ENCODE data around the gene MS4A7. TPM values are rescaled to one million over a fixed set of nuclear protein-coding genes. Genes with fewer than 3 reads are reported as not detected.

The MS4A7 gene, protein sequence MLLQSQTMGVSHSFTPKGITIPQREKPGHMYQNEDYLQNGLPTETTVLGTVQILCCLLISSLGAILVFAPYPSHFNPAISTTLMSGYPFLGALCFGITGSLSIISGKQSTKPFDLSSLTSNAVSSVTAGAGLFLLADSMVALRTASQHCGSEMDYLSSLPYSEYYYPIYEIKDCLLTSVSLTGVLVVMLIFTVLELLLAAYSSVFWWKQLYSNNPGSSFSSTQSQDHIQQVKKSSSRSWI
- total RNA-seq = not detected in 2 replicates

DNA sequence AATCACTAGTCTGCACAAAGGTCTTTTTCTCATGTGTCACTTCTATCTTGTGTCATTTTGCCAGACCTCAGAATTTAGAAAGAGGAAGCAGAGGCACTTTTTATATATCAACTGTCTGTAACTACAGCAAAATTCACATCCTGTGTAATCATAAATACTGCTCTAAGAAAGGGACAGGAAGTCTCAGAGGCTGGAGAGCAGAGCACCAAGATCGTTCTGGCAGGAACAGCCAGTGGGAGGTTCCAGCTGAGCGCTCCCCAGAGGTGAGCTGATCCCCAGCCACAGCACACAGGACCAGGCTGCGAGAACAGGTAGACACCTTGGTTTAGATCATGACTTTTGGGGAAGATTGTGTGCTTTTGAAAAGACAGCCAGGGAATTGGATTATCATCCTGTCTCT lies at the start of gene MS4A7:
Gene MS4A7, plus strand, starts transcription at position 179 of the 400 bp plus-strand sequence. CDS start 4,610 bp downstream, outside the sequence.

DNA sequence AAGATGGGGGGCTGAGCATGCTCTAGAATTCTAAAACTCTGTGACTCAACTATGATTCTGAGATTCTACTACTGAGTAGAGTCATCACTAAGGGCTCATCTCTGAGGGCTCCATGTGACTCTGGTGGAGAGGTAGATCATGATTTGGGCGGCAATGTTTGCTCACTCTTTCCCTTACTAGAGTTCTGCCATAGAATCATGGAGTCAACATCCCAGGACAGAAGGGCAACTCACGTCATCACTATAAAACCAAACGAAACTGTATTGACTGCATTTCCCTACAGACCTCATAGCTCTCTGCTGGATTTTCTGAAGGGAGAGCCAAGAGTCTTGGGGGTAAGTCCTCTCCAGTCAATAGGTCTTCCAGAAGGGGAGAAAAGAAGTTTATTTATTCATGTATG lies 18.1 kb downstream of the MS4A7 start, which contains the start of gene MS4A14:
Gene MS4A14, plus strand, starts transcription at position 78 of the 400 bp plus-strand sequence. Its CDS starts 120 bp downstream, at position 198.

DNA sequence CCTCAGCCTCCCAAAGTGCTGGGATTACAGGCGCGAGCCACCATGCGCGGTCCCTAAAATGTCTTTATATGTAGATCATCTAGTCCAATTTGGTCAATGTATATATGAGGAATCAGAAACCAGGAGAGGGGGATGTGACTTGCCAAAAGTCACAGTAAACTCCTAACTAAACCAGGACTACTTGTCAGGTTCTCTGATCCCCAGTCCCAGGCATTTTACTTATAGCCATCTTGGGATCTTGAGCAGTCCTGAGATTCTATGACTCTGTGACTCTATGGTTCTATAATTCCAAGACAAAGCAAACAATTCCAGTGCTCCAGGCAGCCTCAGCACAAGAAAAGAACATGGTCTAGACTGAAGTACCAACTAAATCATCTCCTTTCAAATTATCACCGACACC lies 50.9 kb downstream of the MS4A7 start, which contains the start of gene MS4A5:
Gene MS4A5, plus strand, starts transcription at position 301 of the 400 bp plus-strand sequence. CDS start 103 bp downstream, outside the sequence.

Other genes starting within 250 kb of the MS4A7 start
- not detected in 2 replicates for gene MS4A6A, start 195.4 kb upstream of the MS4A7 start, total RNA-seq
- not detected in 2 replicates for gene MS4A4E, start 135.4 kb upstream of the MS4A7 start, total RNA-seq
- not detected in 2 replicates for gene MS4A4A, start 97.9 kb upstream of the MS4A7 start, total RNA-seq
- not detected in 2 replicates for gene MS4A6E, start 51.3 kb upstream of the MS4A7 start, total RNA-seq
- not detected in 2 replicates for gene MS4A14, start 17.9 kb downstream of the MS4A7 start, total RNA-seq
- not detected in 2 replicates for gene MS4A5, start 51.0 kb downstream of the MS4A7 start, total RNA-seq
- not detected in 2 replicates for gene MS4A1, start 77.3 kb downstream of the MS4A7 start, total RNA-seq
- not detected in 2 replicates for gene MS4A12, start 114.2 kb downstream of the MS4A7 start, total RNA-seq
- gene MS4A13, start 136.9 kb downstream of the MS4A7 start, total RNA-seq = not detected in 2 replicates